CD14-positive monocyte (primary cell): Measurements from ENCODE around the gene HIPK1. TPM values are rescaled to one million over a fixed set of nuclear protein-coding genes. Genes with fewer than 3 reads are reported as not detected.

Source experiments
- DNase-seq, 3 donors: peaks; one replicate each; pipeline ENCODE4 v3.0.0-alpha.2; 2011 to 2022
- H2AFZ ChIP-seq: 2 replicates; pipeline ENCODE4 v1.6.0; 2012; ENCODE audit warnings: mild to moderate bottlenecking, low read depth, low read length, inconsistent platforms; ENCODE audit not compliant: insufficient read depth, poor library complexity, severe bottlenecking
- H3K27ac ChIP-seq, 2 donors: 1 replicate in 1 of 2; 2 replicates in 1 of 2; pipeline ENCODE4 v1.5.1; 2012 to 2013; ENCODE audit warnings: low read length in 2 of 2, control low read depth in 1 of 2, inconsistent platforms in 1 of 2, low read depth in 1 of 2, mild to moderate bottlenecking in 1 of 2
- H3K27me3 ChIP-seq, 2 donors: one replicate each; pipeline versions ENCODE4 v1.6.0 to v1.6.1; 2011 to 2013; ENCODE audit warnings: low read length in 2 of 2; ENCODE audit not compliant: control insufficient read depth in 2 of 2, insufficient read depth in 2 of 2
- H3K36me3 ChIP-seq, 2 donors: replicated peaks in 1 of 2; 1 replicate in 1 of 2; 2 replicates in 1 of 2; pipeline versions ENCODE4 v1.5.1 to v1.6.1; 2012 to 2013; ENCODE audit warnings: low read length in 2 of 2, control low read depth in 1 of 2, inconsistent platforms in 1 of 2, mild to moderate bottlenecking in 1 of 2; ENCODE audit not compliant: insufficient read depth in 2 of 2, control insufficient read depth in 1 of 2
- H3K4me1 ChIP-seq, 2 donors: 1 replicate in 1 of 2; 2 replicates in 1 of 2; pipeline versions ENCODE4 v1.5.1 to v1.6.1; 2012 to 2013; ENCODE audit warnings: low read length in 2 of 2, control low read depth in 1 of 2, inconsistent platforms in 1 of 2, mild to moderate bottlenecking in 1 of 2, moderate library complexity in 1 of 2; ENCODE audit not compliant: insufficient read depth in 2 of 2, control insufficient read depth in 1 of 2
- H3K4me2 ChIP-seq: replicated peaks from 2 replicates; pipeline ENCODE3; 2012; ENCODE audit warnings: low read length, moderate library complexity, mild to moderate bottlenecking; ENCODE audit not compliant: poor library complexity, severe bottlenecking; ENCODE audit errors: extremely low read depth
- H3K4me3 ChIP-seq, 3 experiments: fragments of 200-600 bp in 1 of 3; sonication (generic) in 1 of 3; replicated peaks in 1 of 3; 1 replicate in 2 of 3; 2 replicates in 1 of 3; pipeline ENCODE4 v1.5.1; 2011 to 2013; ENCODE audit warnings: low read length in 3 of 3, mild to moderate bottlenecking in 3 of 3, control low read depth in 2 of 3, low read depth in 2 of 3, inconsistent platforms in 1 of 3, moderate library complexity in 1 of 3
- H3K79me2 ChIP-seq: 2 replicates; pipeline ENCODE4 v1.6.0; 2012; ENCODE audit warnings: mild to moderate bottlenecking, control low read depth, inconsistent platforms, low read length, moderate library complexity; ENCODE audit not compliant: insufficient read depth
- H3K9ac ChIP-seq: 2 replicates; pipeline ENCODE4 v1.6.0; 2017; ENCODE audit warnings: low read length, mild to moderate bottlenecking; ENCODE audit not compliant: insufficient read depth, poor library complexity, severe bottlenecking
- H3K9me3 ChIP-seq, 2 donors: replicated peaks in 1 of 2; 1 replicate in 1 of 2; 2 replicates in 1 of 2; pipeline versions ENCODE4 v1.5.1 to v1.6.1; 2012 to 2013; ENCODE audit warnings: low read length in 2 of 2, control low read depth in 1 of 2; ENCODE audit not compliant: control insufficient read depth in 1 of 2, insufficient read depth in 1 of 2
- H4K20me1 ChIP-seq: 2 replicates; pipeline ENCODE4 v1.6.0; 2012; ENCODE audit warnings: mild to moderate bottlenecking, low read length, control low read depth, moderate library complexity; ENCODE audit not compliant: insufficient read depth
- H3K27ac Mint-ChIP-seq, 7 donors: one replicate each; pipeline ENCODE4 v1.8.0; 2020; ENCODE audit warnings: mild to moderate bottlenecking in 7 of 7, mixed read lengths in 7 of 7, moderate library complexity in 6 of 7, inconsistent platforms in 2 of 7
- H3K27me3 Mint-ChIP-seq, 3 donors: one replicate each; pipeline ENCODE4 v1.8.0; 2021 to 2022; ENCODE audit warnings: low read depth in 3 of 3, mild to moderate bottlenecking in 3 of 3, mixed read lengths in 3 of 3, moderate library complexity in 3 of 3, inconsistent platforms in 1 of 3
- H3K36me3 Mint-ChIP-seq, 2 donors: one replicate each; pipeline ENCODE4 v1.8.0; 2020; ENCODE audit warnings: mixed read lengths in 2 of 2, inconsistent platforms in 1 of 2, mild to moderate bottlenecking in 1 of 2
- H3K4me1 Mint-ChIP-seq: one replicate; pipeline ENCODE4 v1.8.0; 2020; ENCODE audit warnings: mild to moderate bottlenecking, mixed read lengths
- H3K4me3 Mint-ChIP-seq, 2 donors: one replicate each; pipeline ENCODE4 v1.8.0; 2020; ENCODE audit warnings: mild to moderate bottlenecking in 2 of 2, mixed read lengths in 2 of 2, moderate library complexity in 1 of 2
- H3K9me3 Mint-ChIP-seq, 7 donors: one replicate each; pipeline ENCODE4 v1.8.0; 2020 to 2022; ENCODE audit warnings: mixed read lengths in 7 of 7, mild to moderate bottlenecking in 6 of 7, moderate library complexity in 6 of 7, inconsistent platforms in 2 of 7
- CTCF ChIP-seq: fragments of 200-600 bp; IDR thresholded peaks from one replicate; pipeline ENCODE4 v1.8.0; 2022; ENCODE audit warnings: antibody characterized with exemption, mild to moderate bottlenecking
- WGBS: methylation state at CpG from one replicate; pipeline ENCODE4 v1.1.5; 2013; ENCODE audit warnings: missing lambda C conversion rate; ENCODE audit not compliant: insufficient coverage; 5-methylcytosine and 5-hydroxymethylcytosine counted together
- intact Hi-C, 2 donors: fragments of 100-400 bp; cut with micrococcal nuclease; formaldehyde crosslinking; loops; one replicate each; pipeline versions ENCODE4 v1.15.0 to v1.15.1; 2023
- polyA plus RNA-seq, 3 donors: library from polyadenylated mRNA; depleted of rRNA in 1 of 3; unstranded in 2 of 3; stranded (reverse) in 1 of 3; fragments of 300-500 nt in 2 of 3; fragments of >200 nt in 1 of 3; fragmentation: Illumina TruSeq in 2 of 3; gene quantifications; 1 replicate in 2 of 3; 2 replicates in 1 of 3; pipeline ENCODE4 v1.2.3, GENCODE V29; 2012 to 2021

Gene HIPK1
- polyA plus RNA-seq, 3 donors: 10.1 to 57.2 (median 14.8) TPM

GRCh38 chr1:113946112-113946511 lies 17.0 kb downstream of the HIPK1 start:
- H3K27ac ChIP-seq: peak overlapping the region in 1 of 2 donors; percentile 69
- H3K4me1 ChIP-seq: peaks cover 48 to 62% of the 10 kb centered on the region in 2 donors
- Mint-ChIP-seq H3K4me1 (peaks cover 60% of the 10 kb centered on the region), H3K27ac (peak overlapping the region in 5 of 7 donors; percentile 23 to 79 (median 59)), H3K27me3 (peaks cover 0 to 1% (median 0%) of the 10 kb centered on the region in 3 donors), H3K36me3 (peaks cover 23 to 54% of the 10 kb centered on the region in 2 donors), H3K4me3 (no peak overlapping the region), H3K9me3 (no peaks in the 10 kb centered on the region)
- WGBS: 20% methylated on average over 1 of the region's 1 CpG
- H3K9ac ChIP-seq: no peak overlapping the region
- no peak overlapping the region for H3K4me2 ChIP-seq
- no peak overlapping the region for H3K4me3 ChIP-seq
- H3K27me3 ChIP-seq: no peaks in the 10 kb centered on the region
- intact Hi-C loops: loop anchor here in 1 of 2 donors (2.0 kb wide), 1 partner anchor 13 kb away; no protein-coding TSS in a partner anchor
- H2AFZ ChIP-seq: no peak overlapping the region
- H3K9me3 ChIP-seq: no peaks in the 10 kb centered on the region
- peaks cover 100% of the 10 kb centered on the region for H3K79me2 ChIP-seq
- peaks cover 83% of the 10 kb centered on the region for H4K20me1 ChIP-seq
- H3K36me3 ChIP-seq: peaks cover 7 to 30% of the 10 kb centered on the region in 2 donors
- no peak for DNase-seq
- TF ChIP-seq CTCF: no peak

- H4K20me1 ChIP-seq: peaks cover 88% of the 10 kb centered on the region
- H3K4me1 Mint-ChIP-seq: peaks cover 62% of the 10 kb centered on the region
- no peak overlapping the region for H3K4me3 ChIP-seq
- intact Hi-C loops: loop anchor here in 1 of 2 donors (2.0 kb wide), 1 partner anchor 14 kb away; no protein-coding TSS in a partner anchor
- peaks cover 0 to 1% (median 0%) of the 10 kb centered on the region in 3 donors for H3K27me3 Mint-ChIP-seq
- no peaks in the 10 kb centered on the region for H3K27me3 ChIP-seq
- no peaks in the 10 kb centered on the region for H3K9me3 Mint-ChIP-seq
- peaks cover 4 to 28% of the 10 kb centered on the region in 2 donors for H3K36me3 ChIP-seq
- H3K9me3 ChIP-seq: no peaks in the 10 kb centered on the region
- peak overlapping the region in 1 of 2 donors; percentile 69 for H3K27ac ChIP-seq
- WGBS: no CpG with 5 or more reads among the region's 3 CpGs
- peaks cover 100% of the 10 kb centered on the region for H3K79me2 ChIP-seq
- no peak overlapping the region for H2AFZ ChIP-seq
- peak overlapping the region; percentile 23 for H3K4me2 ChIP-seq
- peak overlapping the region in 5 of 7 donors; percentile 66 to 80 (median 77) for H3K27ac Mint-ChIP-seq
- peaks cover 22 to 52% of the 10 kb centered on the region in 2 donors for H3K36me3 Mint-ChIP-seq
- H3K9ac ChIP-seq: no peak overlapping the region
- no peak for DNase-seq
- no peak for TF ChIP-seq CTCF
- H3K4me1 ChIP-seq: peaks cover 47 to 59% of the 10 kb centered on the region in 2 donors
- peak overlapping the region in 1 of 2 donors; percentile 35 for H3K4me3 Mint-ChIP-seq
Observed at GRCh38 chr1:113946678-113947387, 17.7 kb downstream of the HIPK1 start.
